Esophagus squamous epithelium (tissue), 4 donors: ENCODE measurements around the gene GAK.

Experiments used
- CTCF ChIP-seq, 6 experiments: fragments of 450-650 bp in 4 of 6; fragments of 200-600 bp in 2 of 6; sonication (generic) in 2 of 6; IDR thresholded peaks; one replicate each; pipeline ENCODE4 v1.5.1; 2016 to 2019; ENCODE audit warnings: antibody characterized with exemption in 6 of 6, mild to moderate bottlenecking in 4 of 6, moderate library complexity in 4 of 6
- POLR2A ChIP-seq, 4 donors: fragments of 450-650 bp; IDR thresholded peaks; one replicate each; pipeline ENCODE4 v1.6.1; 2017; ENCODE audit warnings: antibody characterized with exemption in 4 of 4, mild to moderate bottlenecking in 4 of 4, moderate library complexity in 3 of 4

GRCh38 chr4:961351-962230 is 29.5 kb upstream of the GAK start:
- peak in 1 of 6 experiments; percentile 5 for TF ChIP-seq CTCF (IDR thresholded peaks at IDR 0.05)
- no peak for TF ChIP-seq POLR2A (IDR thresholded peaks at IDR 0.05)
